Loucy (cell line): ENCODE results near the gene LOC128125822.

ENCODE experiments used
- CTCF ChIP-seq: fragments of 200-600 bp; sonication (generic); conservative IDR thresholded peaks from 2 replicates; pipeline ENCODE4 v1.5.1; 2014; ENCODE audit warnings: mild to moderate bottlenecking, antibody characterized with exemption, low read length
- EZH2phosphoT487 ChIP-seq: fragments of 200-600 bp; IDR thresholded peaks from 2 replicates; pipeline ENCODE4 v1.6.1; 2018; ENCODE audit warnings: antibody characterized with exemption, mild to moderate bottlenecking, moderate library complexity, borderline replicate concordance

GRCh38 chr6:63554782-63555181, 17.5 kb upstream of the LOC128125822 start:
- TF ChIP-seq CTCF (no peak), EZH2phosphoT487 (no peak)
